Measurements from ENCODE around the gene MORC2. TPM values are rescaled to one million over a fixed set of nuclear protein-coding genes. Genes with fewer than 3 reads are reported as not detected.

The MORC2 gene
- total RNA-seq, 2 donors from 2014 or later: 34.9 to 36.3 TPM

- Histone ChIP-seq H3K27me3 (ENCODE audit: control insufficient read depth, insufficient read depth, low read length, poor library complexity, severe bottlenecking) (no peaks in the 10 kb centered on the region), H3K4me1 (ENCODE audit: control insufficient read depth, insufficient read depth, low read length) (no peaks in the 10 kb centered on the region), H3K27ac (ENCODE audit: low read depth, low read length) (no peak overlapping the region), H3K36me3 (ENCODE audit: control insufficient read depth, insufficient read depth, low read length) (peaks cover 89% of the 10 kb centered on the region), H3K9ac (ENCODE audit: extremely low read depth, low read length, poor library complexity, severe bottlenecking) (no peak overlapping the region), H3K9me3 (ENCODE audit: control insufficient read depth, low read length) (no peaks in the 10 kb centered on the region), H3K4me3 (ENCODE audit: low read length) (no peak overlapping the region)
- no peaks in the 10 kb centered on the region for H3K9me3 Mint-ChIP-seq
- H3K27me3 Mint-ChIP-seq (ENCODE audit: insufficient read depth): no peaks in the 10 kb centered on the region
- no peak overlapping the region for H3K4me3 Mint-ChIP-seq
- 91 to 100% methylated on average over 2 to 4 of the region's 4 CpGs for whole genome bisulfite sequencing, 2 experiments (ENCODE audit: insufficient coverage in 1 of 2, insufficient read length in 1 of 2)
- peaks cover 84% of the 10 kb centered on the region for H3K36me3 Mint-ChIP-seq (ENCODE audit: low read depth)
- DNase-seq: no peak
- H3K27ac Mint-ChIP-seq: no peak overlapping the region
- TF ChIP-seq CTCF (conservative IDR thresholded peaks at IDR 0.05): no peak
- H3K4me1 Mint-ChIP-seq: no peaks in the 10 kb centered on the region
Measured at GRCh38 chr22:30931541-30932300, 36.9 kb downstream of the MORC2 start.

GRCh38 chr22:30930228-30930627 lies 38.3 kb downstream of the MORC2 start:
- no peaks in the 10 kb centered on the region for H3K9me3 Mint-ChIP-seq
- WGBS, 2 experiments (ENCODE audit: insufficient coverage in 1 of 2, insufficient read length in 1 of 2): 92 to 100% methylated on average over 2 to 3 of the region's 3 CpGs
- DNase-seq: no peak
- Histone ChIP-seq H3K4me1 (ENCODE audit: control insufficient read depth, insufficient read depth, low read length) (no peaks in the 10 kb centered on the region), H3K9me3 (ENCODE audit: control insufficient read depth, low read length) (no peaks in the 10 kb centered on the region), H3K27ac (ENCODE audit: low read depth, low read length) (no peak overlapping the region), H3K4me3 (ENCODE audit: low read length) (no peak overlapping the region), H3K9ac (ENCODE audit: extremely low read depth, low read length, poor library complexity, severe bottlenecking) (no peak overlapping the region), H3K36me3 (ENCODE audit: control insufficient read depth, insufficient read depth, low read length) (peaks cover 86% of the 10 kb centered on the region), H3K27me3 (ENCODE audit: control insufficient read depth, insufficient read depth, low read length, poor library complexity, severe bottlenecking) (no peaks in the 10 kb centered on the region)
- no peaks in the 10 kb centered on the region for H3K4me1 Mint-ChIP-seq
- no peak overlapping the region for H3K4me3 Mint-ChIP-seq
- no peak overlapping the region for H3K27ac Mint-ChIP-seq
- no peak for TF ChIP-seq CTCF (conservative IDR thresholded peaks at IDR 0.05)
- H3K27me3 Mint-ChIP-seq (ENCODE audit: insufficient read depth): no peaks in the 10 kb centered on the region
- peaks cover 77% of the 10 kb centered on the region for H3K36me3 Mint-ChIP-seq (ENCODE audit: low read depth)

- Histone ChIP-seq H3K4me1 (ENCODE audit: control insufficient read depth, insufficient read depth, low read length) (no peaks in the 10 kb centered on the region), H3K36me3 (ENCODE audit: control insufficient read depth, insufficient read depth, low read length) (peaks cover 78% of the 10 kb centered on the region), H3K27ac (ENCODE audit: low read depth, low read length) (no peak overlapping the region), H3K27me3 (ENCODE audit: control insufficient read depth, insufficient read depth, low read length, poor library complexity, severe bottlenecking) (no peaks in the 10 kb centered on the region), H3K9ac (ENCODE audit: extremely low read depth, low read length, poor library complexity, severe bottlenecking) (no peak overlapping the region), H3K4me3 (ENCODE audit: low read length) (no peak overlapping the region), H3K9me3 (ENCODE audit: control insufficient read depth, low read length) (no peaks in the 10 kb centered on the region)
- no peak overlapping the region for H3K27ac Mint-ChIP-seq
- no peak overlapping the region for H3K4me3 Mint-ChIP-seq
- H3K27me3 Mint-ChIP-seq (ENCODE audit: insufficient read depth): no peaks in the 10 kb centered on the region
- H3K36me3 Mint-ChIP-seq (ENCODE audit: low read depth): peaks cover 71% of the 10 kb centered on the region
- WGBS, 2 experiments (ENCODE audit: insufficient coverage in 1 of 2, insufficient read length in 1 of 2): 78 to 95% methylated on average over 6 of the region's 6 CpGs
- no peaks in the 10 kb centered on the region for H3K9me3 Mint-ChIP-seq
- no peaks in the 10 kb centered on the region for H3K4me1 Mint-ChIP-seq
- no peak for DNase-seq
- no peak for TF ChIP-seq CTCF (conservative IDR thresholded peaks at IDR 0.05)
Measured at GRCh38 chr22:30928401-30928800, 40.2 kb downstream of the MORC2 start.

Measured in endodermal cell (in vitro differentiated cells).